Osteoblast (primary cell): ENCODE results near the gene PTGES2. TPM values are rescaled to one million over a fixed set of nuclear protein-coding genes. Genes with fewer than 3 reads are reported as not detected.
"Not testable (repeated sequence)": the region's sequence is repeated elsewhere in the genome, so short reads cannot be mapped to it uniquely, and the experiment has no call there.

Experiments used
- DNase-seq: peaks from one replicate; pipeline ENCODE4 v3.0.0; 2011; ENCODE audit warnings: low spot score, mixed read lengths; ENCODE audit not compliant: insufficient read length; ENCODE audit errors: missing footprints
- H2AFZ ChIP-seq: 2 replicates; pipeline ENCODE4 v1.6.0; 2011; ENCODE audit warnings: mild to moderate bottlenecking, low read length
- H3K27ac ChIP-seq: 2 replicates; pipeline ENCODE4 v1.5.1; 2011; ENCODE audit warnings: mild to moderate bottlenecking, low read depth, low read length, moderate library complexity
- H3K27me3 ChIP-seq: 2 replicates; pipeline ENCODE4 v1.6.0; 2012; ENCODE audit warnings: mild to moderate bottlenecking, control low read depth, inconsistent platforms, low read length, moderate library complexity; ENCODE audit not compliant: insufficient read depth
- H3K36me3 ChIP-seq: 2 replicates; pipeline ENCODE4 v1.5.1; 2011; ENCODE audit warnings: mild to moderate bottlenecking, low read length, control low read depth, moderate library complexity; ENCODE audit not compliant: insufficient read depth
- H3K4me1 ChIP-seq: 2 replicates; pipeline ENCODE4 v1.5.1; 2011; ENCODE audit warnings: mild to moderate bottlenecking, low read length, control low read depth, moderate library complexity; ENCODE audit not compliant: insufficient read depth
- H3K4me2 ChIP-seq: 2 replicates; pipeline ENCODE4 v1.6.0; 2011; ENCODE audit warnings: mild to moderate bottlenecking, low read length; ENCODE audit not compliant: insufficient read depth
- H3K4me3 ChIP-seq: fragments of 200-600 bp; sonication (generic); 3 replicates; pipeline ENCODE4 v1.5.1; 2012; ENCODE audit warnings: mild to moderate bottlenecking, low read length, inconsistent platforms; ENCODE audit not compliant: insufficient read depth
- H3K79me2 ChIP-seq: 2 replicates; pipeline ENCODE4 v1.6.0; 2012; ENCODE audit warnings: mild to moderate bottlenecking, low read length, control low read depth, inconsistent platforms; ENCODE audit not compliant: insufficient read depth
- H3K9me3 ChIP-seq: 2 replicates; pipeline ENCODE4 v1.5.1; 2011; ENCODE audit warnings: low read depth, low read length, control low read depth
- H4K20me1 ChIP-seq: 2 replicates; pipeline ENCODE4 v1.6.0; 2012; ENCODE audit warnings: mild to moderate bottlenecking, low read length, control low read depth; ENCODE audit not compliant: insufficient read depth
- total RNA-seq: library from RNA; depleted of rRNA; stranded (reverse); fragments of >200 nt; gene quantifications from 2 replicates; pipeline ENCODE4 v1.2.3, GENCODE V29; 2012
- TF ChIP-seq, protein P1 (sequence below): IDR thresholded peaks from 2 replicates; pipeline ENCODE4 v1.5.1; 2011; ENCODE audit warnings: mild to moderate bottlenecking, low read depth, low read length, moderate library complexity; ENCODE audit errors: extremely low read depth

The PTGES2 gene
- total RNA-seq, 1 donor, result 50.3 TPM

DNA sequence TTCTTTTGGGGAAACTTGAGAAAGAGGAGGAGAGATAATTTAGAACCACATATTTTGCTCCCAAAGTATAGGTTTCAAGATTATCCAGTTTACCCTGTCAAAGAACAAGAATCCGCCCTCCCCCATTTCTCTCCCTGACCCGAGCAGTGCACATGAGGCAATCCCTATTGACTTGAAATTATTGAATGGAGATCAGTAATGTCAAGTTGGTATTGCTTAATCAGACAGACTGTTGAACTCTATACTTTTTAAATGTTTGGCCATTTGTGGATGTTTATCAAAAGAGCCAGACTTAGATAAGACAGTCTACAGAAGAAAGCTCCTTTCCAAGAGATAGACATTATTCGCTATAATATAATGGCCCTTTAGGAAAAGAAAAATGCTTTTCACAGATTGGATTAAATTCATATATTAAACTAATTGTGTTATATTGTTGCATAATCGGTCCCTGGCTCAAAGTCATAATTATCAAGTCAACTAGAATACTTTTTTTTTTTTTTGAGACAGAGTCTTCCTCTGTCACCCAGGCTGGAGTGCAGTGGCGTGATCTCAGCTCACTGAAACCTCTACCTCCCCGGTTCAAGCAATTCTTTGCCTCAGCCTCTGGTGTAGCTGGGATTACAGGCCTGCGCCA, 54.2 kb downstream of the PTGES2 start:
- no peaks in the 10 kb centered on the region for H3K36me3 ChIP-seq
- H4K20me1 ChIP-seq, result peaks cover 4% of the 10 kb centered on the region
- H3K4me1 ChIP-seq, result peaks cover 35% of the 10 kb centered on the region
- H3K4me3 ChIP-seq, result peak overlapping the region; percentile 29
- peaks cover 84% of the 10 kb centered on the region for H3K79me2 ChIP-seq
- no peaks in the 10 kb centered on the region for H3K27me3 ChIP-seq
- peak overlapping the region; percentile 63 for H3K4me2 ChIP-seq
- H3K9me3 ChIP-seq, result no peaks in the 10 kb centered on the region
- TF ChIP-seq, protein P1, sequence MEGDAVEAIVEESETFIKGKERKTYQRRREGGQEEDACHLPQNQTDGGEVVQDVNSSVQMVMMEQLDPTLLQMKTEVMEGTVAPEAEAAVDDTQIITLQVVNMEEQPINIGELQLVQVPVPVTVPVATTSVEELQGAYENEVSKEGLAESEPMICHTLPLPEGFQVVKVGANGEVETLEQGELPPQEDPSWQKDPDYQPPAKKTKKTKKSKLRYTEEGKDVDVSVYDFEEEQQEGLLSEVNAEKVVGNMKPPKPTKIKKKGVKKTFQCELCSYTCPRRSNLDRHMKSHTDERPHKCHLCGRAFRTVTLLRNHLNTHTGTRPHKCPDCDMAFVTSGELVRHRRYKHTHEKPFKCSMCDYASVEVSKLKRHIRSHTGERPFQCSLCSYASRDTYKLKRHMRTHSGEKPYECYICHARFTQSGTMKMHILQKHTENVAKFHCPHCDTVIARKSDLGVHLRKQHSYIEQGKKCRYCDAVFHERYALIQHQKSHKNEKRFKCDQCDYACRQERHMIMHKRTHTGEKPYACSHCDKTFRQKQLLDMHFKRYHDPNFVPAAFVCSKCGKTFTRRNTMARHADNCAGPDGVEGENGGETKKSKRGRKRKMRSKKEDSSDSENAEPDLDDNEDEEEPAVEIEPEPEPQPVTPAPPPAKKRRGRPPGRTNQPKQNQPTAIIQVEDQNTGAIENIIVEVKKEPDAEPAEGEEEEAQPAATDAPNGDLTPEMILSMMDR, result no peak
- H3K27ac ChIP-seq, result peak overlapping the region; percentile 87
- H2AFZ ChIP-seq, result no peak overlapping the region
- DNase-seq, result no peak

DNA sequence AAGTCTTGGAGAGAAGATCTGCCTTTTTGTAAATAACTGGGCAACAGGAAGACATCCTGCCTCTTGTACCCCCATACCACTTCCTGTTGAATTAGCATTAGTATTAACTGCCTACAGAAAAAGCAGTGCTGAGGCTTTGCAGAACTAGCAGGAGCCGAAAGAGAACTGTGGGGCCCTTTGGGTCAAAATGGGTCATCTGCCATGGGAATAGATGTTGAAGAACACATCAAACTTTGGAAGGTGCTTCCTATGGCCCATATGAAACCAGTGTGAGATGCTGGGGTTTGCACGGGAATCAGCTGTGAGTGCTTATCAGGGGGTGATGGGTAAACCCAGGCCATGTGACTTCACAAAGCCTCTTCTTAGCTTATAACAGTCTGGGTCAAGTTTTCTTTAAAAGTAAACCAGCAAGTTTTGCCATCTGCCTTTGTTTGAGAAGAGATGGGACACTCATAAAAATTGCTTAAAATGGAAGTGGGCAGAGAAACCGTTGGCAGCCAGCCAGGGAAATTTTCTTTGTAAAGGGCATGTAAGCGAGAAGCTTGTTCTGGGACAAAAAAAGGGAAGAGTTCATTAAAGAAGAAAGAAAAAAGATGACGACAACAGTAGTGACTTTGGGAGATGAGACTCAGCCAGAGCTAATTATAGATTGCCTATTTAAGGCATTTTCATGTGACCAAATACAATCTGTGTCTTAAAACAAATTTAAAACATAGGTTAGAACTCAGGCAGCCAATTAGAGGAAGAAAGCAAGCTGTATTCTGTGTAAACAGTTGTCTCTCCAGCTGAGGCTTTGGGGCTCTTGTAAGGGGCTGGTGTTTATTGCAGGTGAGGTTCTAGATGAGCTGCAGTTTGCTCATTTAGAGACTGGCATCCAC, 55.1 kb downstream of the PTGES2 start:
- peaks cover 28% of the 10 kb centered on the region for H3K4me1 ChIP-seq
- peak overlapping the region; percentile 29 for H3K4me3 ChIP-seq
- peak overlapping the region; percentile 52 for H2AFZ ChIP-seq

DNA sequence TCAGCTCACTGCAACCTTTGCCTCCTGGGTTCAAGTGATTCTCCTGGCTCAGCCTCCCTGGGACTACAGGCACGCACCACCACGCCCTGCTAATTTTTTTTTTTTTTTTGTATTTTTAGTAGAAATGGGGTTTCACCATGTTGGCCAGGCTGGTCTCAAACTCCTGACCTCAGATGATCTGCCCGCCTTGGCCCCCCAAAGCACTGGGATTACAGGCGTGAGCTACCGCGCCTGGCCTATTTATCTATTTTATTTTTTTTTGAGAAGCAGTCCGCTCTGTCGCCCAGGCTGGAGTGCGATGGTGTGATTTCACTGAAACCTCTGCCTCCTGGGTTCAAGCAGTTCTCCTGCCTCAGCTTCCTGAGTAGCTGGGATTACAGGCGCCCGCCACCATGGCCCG, 56.1 kb downstream of the PTGES2 start:
- not testable (repeated sequence) for H3K4me2 ChIP-seq, H3K4me3 ChIP-seq, H2AFZ ChIP-seq, DNase-seq, H4K20me1 ChIP-seq, H3K27me3 ChIP-seq, H3K36me3 ChIP-seq, H3K9me3 ChIP-seq
- Histone ChIP-seq H3K4me1 (peaks cover 33% of the 10 kb centered on the region), H3K27ac (peak overlapping the region; percentile 87), H3K79me2 (peaks cover 75% of the 10 kb centered on the region)

More for the DNA sequence above, 55.1 kb downstream of the PTGES2 start:
- Histone ChIP-seq H3K4me2 (peak overlapping the region; percentile 63), H3K9me3 (no peaks in the 10 kb centered on the region), H4K20me1 (no peaks in the 10 kb centered on the region), H3K27ac (peak overlapping the region; percentile 87), H3K36me3 (no peaks in the 10 kb centered on the region), H3K27me3 (no peaks in the 10 kb centered on the region), H3K79me2 (peaks cover 77% of the 10 kb centered on the region)
- TF ChIP-seq, protein P1, result no peak
- peak; percentile 84 for DNase-seq

DNA sequence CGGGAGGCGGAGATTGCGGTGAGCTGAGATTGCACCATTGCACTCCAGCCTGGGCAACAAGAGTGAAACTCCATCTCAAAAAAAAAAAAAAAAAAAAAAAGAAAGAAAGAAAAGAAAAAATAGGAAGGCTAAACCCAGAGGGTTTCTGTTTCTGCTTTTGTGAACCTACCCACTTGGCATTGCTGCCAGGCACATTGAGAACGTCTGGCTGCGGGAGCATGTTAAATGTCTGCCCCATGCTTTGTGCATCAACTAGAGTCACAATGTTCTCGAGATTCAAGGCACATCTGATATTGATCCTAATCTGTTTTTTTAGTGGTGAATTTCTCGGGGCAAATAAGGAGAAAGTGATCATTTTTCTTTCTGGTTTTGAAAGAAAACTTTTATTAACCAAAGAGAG, 56.7 kb downstream of the PTGES2 start:
- no peaks in the 10 kb centered on the region for H3K9me3 ChIP-seq
- H3K4me1 ChIP-seq, result peaks cover 39% of the 10 kb centered on the region
- H3K27ac ChIP-seq, result peak overlapping the region; percentile 24
- no peaks in the 10 kb centered on the region for H3K27me3 ChIP-seq
- H2AFZ ChIP-seq, result no peak overlapping the region
- DNase-seq, result no peak
- H4K20me1 ChIP-seq, result no peaks in the 10 kb centered on the region
- no peaks in the 10 kb centered on the region for H3K36me3 ChIP-seq
- peaks cover 78% of the 10 kb centered on the region for H3K79me2 ChIP-seq
- TF ChIP-seq, protein P1, result no peak
- no peak overlapping the region for H3K4me3 ChIP-seq
- peak overlapping the region; percentile 10 for H3K4me2 ChIP-seq

Other genes with a start within 250 kb of the PTGES2 start
- 52.7 and 53.2 TPM in 2 replicates for gene ST6GALNAC6, start 228.1 kb downstream of the PTGES2 start, total RNA-seq
- 29.5 and 33.7 TPM in 2 replicates for gene ST6GALNAC4, start 210.7 kb downstream of the PTGES2 start, total RNA-seq
- gene PIP5KL1, start 197.0 kb downstream of the PTGES2 start, total RNA-seq, result 2.2 and 3.5 TPM in 2 replicates
- gene DPM2, start 189.9 kb downstream of the PTGES2 start, total RNA-seq, result 10.1 and 11.5 TPM in 2 replicates
- 18.0 and 20.6 TPM in 2 replicates for gene EEIG1, start 146.7 kb downstream of the PTGES2 start, total RNA-seq
- gene NAIF1, start 60.4 kb downstream of the PTGES2 start, total RNA-seq, result 10.1 and 10.6 TPM in 2 replicates
- gene SLC25A25, start 59.5 kb downstream of the PTGES2 start, total RNA-seq, result 9.7 and 13.4 TPM in 2 replicates
- not detected in 2 replicates for gene LCN2, start 21.7 kb upstream of the PTGES2 start, total RNA-seq
- gene BBLN, start 32.5 kb upstream of the PTGES2 start, total RNA-seq, result 24.5 and 33.3 TPM in 2 replicates
- gene CIZ1, start 63.8 kb upstream of the PTGES2 start, total RNA-seq, result 33.7 and 40.1 TPM in 2 replicates
- 3.6 and 6.5 TPM in 2 replicates for gene DNM1, start 75.7 kb upstream of the PTGES2 start, total RNA-seq
- 121 and 137 TPM in 2 replicates for gene GOLGA2, start 148.3 kb upstream of the PTGES2 start, total RNA-seq
- gene SWI5, start 148.5 kb upstream of the PTGES2 start, total RNA-seq, result 19.2 and 20.3 TPM in 2 replicates
- gene TRUB2, start 194.7 kb upstream of the PTGES2 start, total RNA-seq, result 16.2 and 16.3 TPM in 2 replicates
- gene COQ4, start 195.1 kb upstream of the PTGES2 start, total RNA-seq, result 34.7 and 34.8 TPM in 2 replicates
- 21.4 and 23.0 TPM in 2 replicates for gene SLC27A4, start 212.8 kb upstream of the PTGES2 start, total RNA-seq
- 29.2 and 35.1 TPM in 2 replicates for gene URM1, start 243.6 kb upstream of the PTGES2 start, total RNA-seq